Fibroblast of upper back skin (primary cell): ENCODE data around the gene CYP46A1.
"Not testable (repeated sequence)": the region's sequence is repeated elsewhere in the genome, so short reads cannot be mapped to it uniquely, and the experiment has no call there.

Experiments
- DNase-seq: peaks from one replicate; pipeline ENCODE4 v3.0.0-alpha.2; 2013

CYP46A1 gene

DNA sequence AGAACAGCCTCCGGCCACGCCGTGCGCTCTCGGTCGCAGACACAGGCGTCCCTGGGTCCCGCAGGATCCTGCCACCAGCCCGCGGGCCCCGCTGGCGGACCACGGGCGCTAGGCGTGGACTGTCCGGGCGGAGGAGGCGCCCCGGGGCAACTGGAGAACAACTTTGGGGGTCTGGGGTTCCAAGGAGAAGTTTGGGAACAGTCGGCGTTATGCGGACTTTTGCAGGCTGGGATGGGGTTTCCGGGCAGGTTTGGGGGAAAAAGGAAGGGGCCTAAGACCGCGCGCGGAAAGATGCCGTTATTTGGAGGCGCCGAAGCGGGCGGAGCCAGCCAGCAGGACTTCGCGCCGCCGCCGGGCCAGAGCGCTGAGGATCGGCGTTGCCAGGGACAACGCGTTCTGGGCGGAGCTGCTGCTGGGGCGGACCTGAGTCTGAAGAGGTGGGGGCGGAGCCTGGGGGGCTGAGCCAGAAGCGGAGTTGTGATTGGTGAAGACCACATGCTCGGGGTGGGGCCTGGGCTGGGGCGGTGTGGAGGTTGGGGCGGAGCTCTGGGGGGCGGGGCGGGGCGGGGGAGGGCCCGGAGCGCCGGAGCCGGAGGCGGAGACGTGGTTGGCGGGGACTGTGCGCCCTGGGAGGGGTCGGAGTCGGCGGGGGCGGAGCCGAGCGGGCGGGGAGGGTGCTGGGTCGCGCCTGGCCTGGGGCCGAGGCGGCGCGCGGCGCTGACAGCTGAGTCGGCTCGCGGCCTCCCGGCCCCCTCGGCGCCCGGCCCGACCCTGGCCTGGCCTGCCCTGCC is at the start of gene CYP46A1:
Gene CYP46A1, plus strand, starts transcription at position 680 of the 791 bp plus-strand sequence. CDS start 120 bp downstream, outside the sequence.
- peak; percentile 99 for DNase-seq

DNA sequence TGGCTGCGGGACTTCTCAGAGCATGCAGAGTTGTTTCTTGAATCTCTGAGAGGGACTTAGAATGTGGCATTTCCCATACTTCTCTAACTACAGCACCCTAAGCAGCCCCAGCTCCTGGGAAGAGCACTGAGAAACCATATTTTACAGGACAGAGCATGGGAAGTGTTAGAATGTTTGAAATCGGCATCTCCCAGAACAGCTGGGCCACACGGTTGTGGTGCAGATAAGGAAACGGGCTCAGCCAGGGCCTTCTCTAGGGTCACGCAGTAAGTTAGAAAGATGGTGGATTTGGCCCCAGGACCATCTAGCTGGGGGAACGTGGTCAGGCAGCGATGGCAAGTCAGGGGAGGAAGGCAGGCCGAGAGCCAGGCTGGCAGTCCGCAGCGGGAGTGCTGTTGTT is 49.7 kb upstream of the CYP46A1 start:
- DNase-seq = no peak

DNA sequence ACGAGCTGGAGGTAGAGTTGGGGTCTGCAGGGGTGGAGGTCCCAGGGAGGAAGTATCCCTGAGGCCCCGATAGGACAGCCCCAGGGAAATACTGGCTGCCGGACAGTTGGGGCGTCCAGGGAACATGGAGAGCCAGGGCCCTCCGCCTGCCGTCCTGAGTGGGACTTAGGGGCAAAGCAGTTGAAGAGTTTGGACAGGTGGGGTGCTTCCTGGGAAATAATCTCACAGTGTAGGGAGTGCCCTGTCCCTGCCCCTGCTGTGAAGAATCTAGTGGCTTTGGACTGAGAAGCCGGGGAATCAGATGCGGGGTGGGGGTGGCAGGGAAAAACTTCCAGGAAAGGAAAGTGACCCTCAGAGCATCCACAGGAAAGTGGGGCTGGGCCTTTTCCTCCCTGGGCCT is 49.0 kb upstream of the CYP46A1 start:
- no peak for DNase-seq

DNA sequence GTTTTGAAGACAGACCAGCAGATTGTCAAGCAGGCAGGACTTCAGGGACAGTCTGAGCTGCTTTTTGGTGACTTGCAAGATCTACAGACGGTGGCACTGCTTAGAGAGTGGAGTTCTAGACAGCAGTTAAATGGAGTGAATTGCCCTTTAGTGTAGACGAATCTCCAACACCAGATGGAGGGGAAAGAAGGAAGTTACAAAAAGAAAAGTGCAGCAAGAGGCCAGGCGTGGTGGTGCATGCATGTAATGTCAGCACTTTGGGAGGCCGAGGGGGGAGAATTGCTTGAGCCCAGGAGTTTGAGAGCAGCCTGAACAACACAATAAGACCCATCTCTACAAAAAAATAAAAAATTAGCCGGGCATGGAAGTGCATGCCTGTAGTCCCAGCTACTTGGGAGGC is 47.6 kb upstream of the CYP46A1 start:
- no peak for DNase-seq

DNA sequence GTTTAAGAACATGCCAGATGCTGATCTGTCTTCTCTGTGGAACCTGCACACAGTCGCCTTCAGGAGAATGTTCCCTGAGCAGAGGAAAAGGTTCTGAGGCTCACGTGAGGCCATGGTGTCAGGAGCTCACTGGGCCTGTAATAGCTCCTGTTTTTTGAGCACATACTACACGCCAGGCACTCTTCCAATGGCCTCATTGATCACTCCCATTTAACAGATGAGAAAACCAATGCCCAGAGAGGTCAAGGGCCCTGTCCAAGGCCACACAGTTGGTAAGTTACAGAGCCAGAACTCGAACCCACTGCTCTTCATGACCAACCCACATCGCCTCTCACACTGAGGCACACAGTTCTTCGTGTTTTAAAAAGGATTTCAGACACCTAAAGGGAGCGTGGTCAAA is 46.5 kb upstream of the CYP46A1 start:
- no peak for DNase-seq

DNA sequence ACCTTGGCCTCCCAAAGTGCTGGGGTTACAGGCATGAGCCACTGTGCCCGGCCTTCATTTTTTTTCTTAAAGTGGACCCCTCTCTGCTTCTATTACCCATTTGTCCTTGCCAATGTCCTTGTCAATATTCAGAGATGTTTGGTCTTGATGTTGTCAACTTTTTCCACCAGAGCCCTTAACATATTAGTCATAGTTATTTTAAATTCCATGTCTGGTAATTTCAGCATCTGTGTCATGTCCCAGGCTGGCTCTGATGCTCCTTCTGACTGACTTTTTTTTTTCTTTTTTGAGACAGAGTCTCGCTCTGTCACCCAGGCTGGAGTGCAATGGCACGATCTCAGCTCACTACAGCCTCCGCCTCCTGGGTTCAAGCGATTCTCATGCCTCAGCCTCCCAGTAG is 41.3 kb upstream of the CYP46A1 start:
- DNase-seq = not testable (repeated sequence)

GRCh38 chr14:99643343-99643742 is 40.8 kb upstream of the CYP46A1 start:
- DNase-seq = no peak

DNA sequence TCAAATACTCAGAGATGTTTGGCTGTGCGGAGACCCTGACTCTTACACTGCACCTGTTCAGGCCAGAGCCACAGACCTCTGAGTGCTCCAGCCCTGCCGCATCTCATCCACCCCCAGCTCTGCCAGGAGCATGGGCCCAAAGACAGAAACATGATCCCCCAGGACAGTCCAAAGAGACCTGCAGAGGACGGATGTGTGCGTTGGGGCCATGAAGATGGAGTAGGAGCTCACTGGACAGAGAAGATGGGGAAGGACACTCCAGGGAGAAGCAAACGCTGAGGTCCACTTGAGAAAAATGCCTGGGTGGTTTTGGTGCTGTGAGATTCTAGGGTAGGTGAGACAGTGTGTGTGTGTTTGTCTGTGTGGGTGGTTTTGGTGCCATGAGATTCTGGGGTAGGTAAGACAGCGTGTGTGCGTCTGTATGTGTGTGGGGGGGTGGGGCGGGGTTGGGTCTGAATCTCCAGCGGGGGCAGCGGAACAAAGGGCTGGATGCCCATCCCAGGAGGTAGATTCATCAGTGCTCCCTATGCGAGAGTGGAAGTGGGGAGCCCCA is 40.0 kb upstream of the CYP46A1 start:
- DNase-seq = no peak

DNA sequence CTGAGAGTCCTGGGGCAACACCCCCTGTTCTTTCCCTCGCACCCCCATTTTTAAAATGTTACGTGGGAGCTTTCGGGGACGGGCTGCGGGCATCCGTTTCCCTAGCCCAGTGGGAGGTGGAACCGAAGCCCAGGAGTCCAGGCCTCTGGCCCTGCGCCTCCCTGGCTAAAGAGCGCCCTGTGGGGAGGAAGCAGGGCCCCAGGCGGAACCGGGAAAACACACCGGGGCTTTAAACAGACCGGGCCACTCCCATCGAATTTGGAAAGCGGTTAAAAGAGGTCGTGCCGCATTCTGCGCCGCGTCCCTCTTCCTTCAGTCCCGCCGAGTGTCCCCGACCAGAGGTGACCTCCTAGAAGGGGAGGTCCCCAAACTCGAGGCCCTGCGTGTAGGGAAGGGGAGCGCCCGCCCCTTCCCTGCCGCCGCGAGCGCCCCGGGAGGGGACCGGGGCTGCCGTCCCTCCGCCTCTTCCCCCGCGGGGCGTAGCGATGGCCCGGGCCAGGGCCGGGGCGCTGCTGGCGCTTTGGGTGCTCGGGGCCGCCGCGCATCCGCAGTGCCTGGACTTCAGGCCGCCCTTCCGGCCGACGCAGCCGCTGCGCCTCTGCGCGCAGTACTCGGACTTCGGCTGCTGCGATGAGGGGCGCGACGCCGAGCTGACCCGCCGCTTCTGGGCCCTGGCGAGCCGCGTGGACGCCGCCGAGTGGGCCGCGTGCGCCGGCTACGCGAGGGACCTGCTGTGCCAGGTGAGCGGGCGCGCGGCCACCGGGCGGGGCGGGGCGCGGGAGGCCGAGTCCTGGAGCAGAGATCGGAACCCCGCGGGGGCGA is 39.2 kb upstream of the CYP46A1 start, which contains the start of gene HHIPL1:
Gene HHIPL1, plus strand, starts transcription at position 407 of the 822 bp plus-strand sequence. Its CDS starts 79 bp downstream, at position 486.
- no peak for DNase-seq

DNA sequence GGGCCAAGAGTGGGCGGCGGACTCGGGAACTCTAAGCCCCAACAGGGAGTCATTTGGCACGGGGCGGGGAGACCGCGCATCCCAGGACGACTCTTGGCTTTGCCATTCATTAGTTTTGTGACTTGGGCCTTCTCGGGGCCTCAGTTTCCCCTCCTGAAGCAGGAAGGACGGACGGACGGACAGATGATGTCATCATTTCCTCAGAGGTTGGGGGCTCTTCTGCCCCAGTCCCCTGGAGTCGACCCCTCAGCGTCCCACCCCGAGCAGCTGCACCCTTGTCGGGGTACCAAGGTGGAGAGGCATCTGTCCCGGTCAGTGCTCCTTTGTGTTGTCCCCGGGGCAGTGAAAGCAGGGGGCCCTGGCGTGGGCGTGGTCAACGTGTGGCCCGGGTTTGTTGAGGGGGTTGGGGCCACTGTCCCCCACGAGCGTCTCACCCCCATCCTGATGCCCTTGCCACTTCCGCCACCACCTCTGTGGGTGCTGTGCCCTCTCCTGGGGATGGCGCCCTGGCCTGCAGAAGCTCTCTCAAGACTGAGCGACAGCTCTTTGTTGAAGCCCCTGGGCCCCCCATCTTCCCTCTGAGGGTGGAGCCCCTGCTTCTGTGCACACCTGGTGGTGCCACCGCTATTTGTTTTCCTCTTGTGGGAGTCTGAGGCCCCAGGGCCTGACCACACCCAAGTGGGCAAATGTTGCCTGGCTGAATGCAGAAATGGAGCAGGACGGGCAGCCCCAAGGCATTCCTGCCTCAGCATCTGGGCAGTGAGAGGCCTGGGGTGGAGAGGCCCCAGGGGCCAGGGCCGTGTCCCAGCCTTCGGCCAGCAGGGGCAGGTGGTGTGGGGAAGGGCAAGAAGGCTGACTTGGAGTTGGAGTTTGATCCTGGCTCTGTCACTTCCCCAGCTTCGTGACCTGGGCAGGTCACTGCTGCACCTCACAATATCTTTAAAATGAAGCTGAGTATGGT is 38.3 kb upstream of the CYP46A1 start:
- DNase-seq = no peak

- DNase-seq = peak; percentile 41
Measured at GRCh38 chr14:99647411-99647810, 36.7 kb upstream of the CYP46A1 start.

GRCh38 chr14:99648027-99648784 is 35.9 kb upstream of the CYP46A1 start:
- DNase-seq = no peak

DNA sequence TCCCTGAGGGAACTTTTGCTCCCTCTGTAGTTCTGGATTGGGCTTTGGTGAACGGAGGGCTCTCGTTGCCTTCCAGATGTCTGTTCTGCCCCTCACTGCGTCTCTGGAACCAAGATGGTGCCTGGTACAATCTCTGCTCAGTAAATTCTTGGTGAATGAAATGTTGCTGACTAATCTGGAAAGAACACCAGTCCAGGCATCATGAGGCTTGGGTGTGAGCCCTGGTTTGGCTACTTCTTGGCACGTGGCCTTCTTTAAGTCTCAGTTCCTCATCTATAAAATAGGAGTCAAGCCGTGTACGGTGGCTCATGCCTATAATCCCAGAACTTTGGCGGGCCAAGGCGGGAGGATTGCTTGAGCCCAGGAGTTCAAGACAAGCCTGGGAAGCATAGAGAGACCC is 34.9 kb upstream of the CYP46A1 start:
- DNase-seq = peak; percentile 64

DNA sequence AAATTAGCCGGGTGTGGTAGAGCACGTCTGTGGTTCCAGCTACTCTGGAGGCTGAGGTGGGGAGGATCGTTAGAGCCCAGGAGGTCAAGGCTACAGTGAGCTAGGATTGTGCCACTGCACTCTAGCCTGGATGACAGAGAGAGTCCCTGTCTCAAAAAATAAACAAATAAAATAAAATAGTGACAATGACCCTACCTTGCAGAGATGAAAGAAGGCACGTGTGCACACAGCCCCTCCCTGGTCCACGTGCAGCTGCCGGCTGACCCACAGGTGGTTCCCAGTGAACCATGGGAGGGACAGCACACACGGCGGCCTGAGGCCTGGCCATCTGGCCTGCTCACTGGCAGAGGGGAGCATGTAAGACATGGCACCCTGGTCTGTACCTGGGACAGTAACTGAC is 34.5 kb upstream of the CYP46A1 start:
- DNase-seq = no peak

DNA sequence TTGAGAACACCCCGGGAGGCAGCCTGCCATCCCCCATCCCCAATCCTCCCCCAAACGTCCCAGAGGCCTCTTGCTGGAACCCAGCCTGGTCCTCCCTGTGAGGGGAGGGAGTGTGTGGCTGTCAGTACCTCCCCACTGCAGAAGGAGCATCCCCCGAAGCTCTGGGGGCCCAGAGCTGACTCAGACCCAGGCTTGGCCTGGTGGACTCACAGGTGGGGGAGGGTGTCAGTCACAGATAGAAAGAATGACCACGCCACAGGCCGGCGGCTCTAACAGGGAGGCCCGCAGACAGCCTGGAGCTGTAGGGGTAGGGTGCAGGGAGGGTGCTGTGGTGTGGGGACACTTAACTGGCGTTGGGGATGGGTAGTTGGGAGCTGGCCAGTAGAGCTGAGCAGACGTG is 33.9 kb upstream of the CYP46A1 start:
- DNase-seq = peak; percentile 20

DNA sequence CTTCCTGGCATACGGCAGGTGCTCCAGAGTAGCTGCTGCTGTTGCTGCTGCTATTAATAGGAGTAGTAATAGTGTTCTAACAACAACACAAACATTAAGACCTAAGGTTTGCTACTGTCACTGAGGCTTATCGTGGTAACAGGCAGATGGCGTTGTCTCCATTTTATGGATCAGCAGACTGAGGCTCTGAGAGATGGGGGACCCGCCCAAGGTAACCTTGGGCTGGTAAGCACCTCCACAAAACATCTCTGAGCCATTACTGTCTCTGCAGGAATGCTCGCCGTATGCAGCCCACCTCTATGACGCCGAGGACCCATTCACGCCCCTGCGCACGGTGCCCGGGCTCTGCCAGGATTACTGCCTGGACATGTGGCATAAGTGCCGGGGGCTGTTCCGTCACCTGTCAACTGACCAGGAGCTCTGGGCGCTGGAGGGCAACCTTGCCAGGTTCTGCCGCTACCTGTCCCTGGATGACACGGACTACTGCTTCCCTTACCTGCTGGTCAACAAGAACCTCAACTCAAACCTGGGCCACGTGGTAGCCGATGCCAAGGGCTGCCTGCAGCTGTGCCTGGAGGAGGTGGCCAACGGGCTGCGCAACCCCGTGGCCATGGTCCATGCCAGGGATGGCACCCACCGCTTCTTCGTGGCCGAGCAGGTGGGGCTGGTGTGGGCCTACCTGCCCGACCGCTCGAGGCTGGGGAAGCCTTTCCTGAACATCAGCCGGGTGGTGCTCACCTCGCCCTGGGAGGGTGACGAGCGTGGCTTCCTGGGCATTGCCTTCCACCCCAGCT is 31.9 kb upstream of the CYP46A1 start:
- no peak for DNase-seq

- DNase-seq = peak; percentile 71
Measured at GRCh38 chr14:99654235-99654985, 29.7 kb upstream of the CYP46A1 start.

DNA sequence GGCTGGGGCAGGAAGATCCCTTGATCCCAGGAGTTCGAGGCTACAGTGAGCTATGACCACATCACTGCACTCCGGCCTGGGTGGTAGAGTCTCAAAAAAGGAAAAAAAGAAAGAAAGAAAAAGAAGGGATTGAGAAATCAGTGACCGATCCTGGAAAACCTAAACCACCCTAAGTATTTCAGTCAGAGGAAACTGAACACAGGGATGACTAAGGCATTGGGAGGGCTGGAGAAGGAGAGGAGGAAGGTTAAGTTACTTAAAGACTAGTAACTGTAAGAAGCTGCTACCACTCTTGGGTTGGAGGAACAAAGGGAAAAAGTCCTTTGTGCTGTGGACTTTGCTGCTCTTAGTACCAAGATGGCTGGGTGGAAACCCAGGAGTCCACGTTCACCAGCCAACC is 28.6 kb upstream of the CYP46A1 start:
- DNase-seq = peak; percentile 35

GRCh38 chr14:99656171-99656570 is 27.9 kb upstream of the CYP46A1 start:
- DNase-seq = no peak

DNA sequence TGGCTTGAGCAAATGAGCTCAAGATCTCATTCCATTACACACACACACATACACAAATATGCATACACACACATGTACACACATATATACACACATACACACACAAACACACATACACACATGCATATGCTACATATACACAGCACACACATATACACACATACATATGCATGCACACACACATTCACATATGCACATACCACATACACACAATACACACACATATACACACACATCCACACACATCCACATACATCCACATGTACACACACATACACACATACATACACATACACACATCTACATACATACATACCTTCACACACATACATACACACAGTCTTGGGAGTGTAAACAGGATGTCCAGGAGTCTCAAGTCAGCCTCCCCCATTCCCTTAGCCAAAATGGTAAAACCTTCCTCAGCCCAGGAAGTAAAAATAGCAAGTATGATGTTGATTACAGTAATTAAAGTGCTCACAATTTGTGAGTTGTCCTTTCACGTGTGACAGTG is 26.4 kb upstream of the CYP46A1 start:
- DNase-seq = no peak
